H54 (cell line): ENCODE results near the gene CD47.

Experiments used
- DNase-seq: peaks from one replicate; pipeline ENCODE4 v3.0.0; 2011; ENCODE audit warnings: low spot score, mixed read lengths; ENCODE audit not compliant: insufficient read length
- FAIRE-seq: peaks from 3 replicates; lab custom pipeline; 2011; peaks lifted over from hg19 to GRCh38; lab: Jason Lieb, UNC
- POLR2A ChIP-seq: IDR thresholded peaks from 2 replicates; pipeline ENCODE4 v1.6.1; 2011; ENCODE audit warnings: low read depth, mild to moderate bottlenecking, low read length

The CD47 gene

DNA sequence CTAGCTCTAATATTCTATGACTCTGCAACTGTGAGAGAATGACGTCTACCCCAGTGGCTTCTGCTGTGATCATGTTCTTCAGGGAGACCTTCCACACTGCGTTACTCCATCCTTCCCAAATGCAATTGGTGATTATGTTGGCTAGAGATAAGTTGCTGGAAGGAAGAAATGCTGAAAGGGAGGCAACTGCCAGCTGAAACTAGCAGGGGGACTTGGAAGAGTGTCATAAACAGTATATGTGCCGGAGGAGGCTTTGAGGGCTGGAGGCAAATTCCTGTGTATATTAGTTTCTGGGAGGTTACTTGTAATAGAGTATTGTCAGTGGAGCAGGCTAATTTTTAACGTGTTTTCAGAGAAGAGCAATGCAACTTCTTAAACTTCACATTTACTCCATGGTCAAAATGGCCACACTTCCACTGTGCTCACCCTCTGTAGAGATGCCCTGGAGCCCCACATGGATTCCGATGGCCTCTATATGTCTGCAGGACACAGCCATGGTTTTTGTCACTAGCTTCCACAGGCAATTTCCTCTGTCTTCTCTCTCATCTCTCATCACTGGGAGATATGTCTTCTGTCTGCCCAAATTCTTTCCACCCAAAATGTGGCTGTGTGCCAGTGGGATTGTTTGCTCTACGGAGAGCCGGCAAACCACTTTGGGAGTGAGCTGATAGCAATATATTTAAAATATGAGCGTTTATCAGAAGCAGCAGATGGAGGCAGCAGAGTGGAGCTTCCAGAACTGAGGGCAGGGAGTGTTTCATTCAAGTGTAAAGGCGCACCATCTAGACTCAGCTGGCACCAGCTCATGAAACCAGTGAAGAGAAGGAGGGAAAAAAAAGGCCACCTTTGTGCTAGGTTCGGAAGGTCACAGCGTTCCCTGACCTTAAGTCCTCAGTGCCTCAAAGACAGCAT is 13.3 kb upstream of the CD47 start:
- no peak for FAIRE-seq
- DNase-seq, result no peak
- TF ChIP-seq POLR2A, result no peak

DNA sequence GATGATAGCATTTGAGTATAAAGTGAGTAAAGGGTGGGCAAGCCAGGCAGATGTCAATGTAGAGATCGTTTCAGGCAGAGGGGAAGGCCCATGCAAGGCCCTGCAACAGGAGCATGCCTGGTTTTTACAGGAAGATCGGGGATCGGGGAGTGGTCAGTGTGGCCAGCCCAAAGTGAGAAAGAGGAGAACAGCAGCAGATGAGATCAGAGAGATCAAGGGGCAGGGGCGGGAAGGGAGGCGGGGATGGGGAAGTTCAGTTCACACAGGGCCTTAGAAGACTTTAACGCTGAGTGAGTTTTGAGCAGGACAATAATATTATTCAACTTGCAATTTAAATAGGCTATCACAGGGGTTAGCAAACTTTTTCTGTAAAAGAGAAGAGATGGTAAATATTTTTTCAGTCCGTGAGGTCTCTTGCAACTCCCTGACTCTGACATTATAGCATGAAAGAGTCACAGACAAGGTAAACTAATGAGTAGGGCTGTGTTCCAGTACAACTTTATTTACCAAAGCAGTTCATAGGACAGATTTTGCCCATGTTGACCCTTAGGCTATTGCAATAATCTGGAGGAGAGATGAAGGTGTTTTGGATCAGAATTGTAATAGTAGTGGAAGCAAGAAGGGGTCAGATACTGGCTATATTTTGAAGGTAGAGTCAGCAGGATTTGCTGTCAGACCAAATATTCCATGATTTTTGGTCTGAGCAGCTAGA is 12.4 kb upstream of the CD47 start:
- no peak for TF ChIP-seq POLR2A
- FAIRE-seq (no peak), DNase-seq (no peak)

DNA sequence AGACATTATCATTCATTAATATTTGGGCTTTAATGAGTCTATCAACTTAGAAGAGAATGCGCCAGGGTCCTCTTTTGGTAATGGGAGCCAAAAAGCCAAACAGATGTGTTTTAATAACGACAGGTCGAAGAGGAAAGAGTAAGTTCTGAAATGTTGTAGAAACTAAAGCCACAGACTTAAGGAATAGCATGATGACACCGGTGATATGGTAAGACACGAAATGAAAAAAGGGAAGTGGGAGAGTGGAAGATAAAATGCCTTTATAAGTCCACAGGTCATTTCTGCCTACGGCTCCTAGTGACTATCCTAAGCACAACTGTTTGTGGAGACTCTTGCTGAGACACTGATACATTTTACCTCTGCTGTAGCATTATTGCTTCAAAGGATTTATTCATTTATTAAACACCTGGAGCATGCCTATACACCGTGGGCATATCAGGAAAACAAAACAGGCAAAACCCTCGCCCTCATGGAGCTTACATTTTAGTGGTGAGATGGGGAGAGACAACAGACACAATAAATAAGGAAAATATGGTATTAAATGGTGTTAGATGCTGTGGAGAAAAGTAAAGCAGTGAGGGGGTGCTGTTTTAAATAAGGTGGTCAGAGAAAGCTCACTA is 11.7 kb upstream of the CD47 start:
- no peak for FAIRE-seq
- DNase-seq, result no peak
- no peak for TF ChIP-seq POLR2A

DNA sequence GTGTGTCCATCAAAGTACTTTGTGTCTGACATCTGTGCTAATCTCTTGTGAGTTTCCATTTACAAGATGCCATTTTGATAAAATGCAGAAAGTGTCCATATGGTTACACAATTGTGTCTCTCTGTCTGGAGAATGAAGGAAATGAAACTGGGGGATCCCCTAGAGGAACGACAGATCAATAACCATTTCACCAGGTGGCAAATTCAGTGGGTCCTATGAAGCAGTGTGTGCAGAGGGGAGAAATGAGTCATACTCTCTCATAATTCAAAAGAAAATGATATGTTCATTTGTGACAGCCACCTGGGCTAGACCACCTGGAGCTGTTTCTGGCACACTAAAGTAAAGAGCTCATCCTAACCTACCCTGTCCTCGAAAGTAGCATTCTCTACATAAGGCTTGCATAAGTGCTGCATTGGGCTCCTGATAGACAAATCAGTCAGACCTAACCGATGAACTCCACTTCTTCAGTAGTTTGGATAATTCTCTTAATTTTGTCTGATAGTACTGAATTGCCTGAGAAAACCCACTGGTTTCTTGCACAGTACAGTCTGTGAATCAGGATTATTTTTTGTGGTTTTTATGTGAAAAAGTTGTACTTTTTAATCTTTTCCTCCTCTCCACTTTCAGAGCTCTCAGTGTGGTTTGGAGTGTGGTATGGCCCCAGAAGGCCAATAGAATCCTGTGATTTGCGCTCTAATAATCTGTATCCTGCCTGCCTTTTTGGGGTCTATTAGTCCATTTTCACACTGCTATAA is 10.3 kb upstream of the CD47 start:
- FAIRE-seq (no peak), DNase-seq (no peak)
- TF ChIP-seq POLR2A, result no peak

DNA sequence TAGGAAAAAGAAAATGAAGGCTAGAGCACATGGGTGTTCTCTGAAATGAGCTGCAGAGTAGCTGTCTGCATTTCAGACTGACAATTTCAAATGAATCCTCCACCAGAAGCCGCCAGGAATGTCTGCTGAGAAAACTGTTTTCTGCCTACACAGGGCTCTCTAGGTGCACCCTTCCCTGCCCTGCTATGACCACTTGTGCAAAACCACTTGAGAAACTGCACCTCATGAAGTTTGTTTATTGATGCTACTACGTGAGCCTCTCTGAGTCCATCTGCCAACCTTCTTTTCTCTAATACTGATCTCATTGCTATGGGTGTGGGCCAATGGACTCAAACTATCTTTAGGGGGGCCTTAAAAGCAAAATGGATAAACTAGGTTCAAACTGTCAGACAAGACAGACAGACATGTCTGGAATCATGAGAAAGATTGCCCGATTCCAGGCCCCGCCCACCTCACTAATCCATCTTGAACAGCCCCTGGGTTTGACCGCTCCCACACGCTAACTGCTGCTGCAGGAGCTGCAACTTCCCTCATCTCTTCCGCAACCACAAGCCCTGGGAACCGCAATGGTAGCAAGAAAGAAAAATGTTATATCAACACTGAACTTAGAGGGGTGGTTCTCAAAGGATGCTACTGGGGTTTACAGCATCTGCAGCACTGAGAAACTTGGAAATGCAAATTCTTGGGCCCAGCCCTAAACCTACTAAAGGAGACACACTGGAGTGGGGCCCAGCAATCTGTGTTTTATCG is 9.0 kb upstream of the CD47 start:
- TF ChIP-seq POLR2A, result no peak
- DNase-seq (no peak), FAIRE-seq (no peak)

DNA sequence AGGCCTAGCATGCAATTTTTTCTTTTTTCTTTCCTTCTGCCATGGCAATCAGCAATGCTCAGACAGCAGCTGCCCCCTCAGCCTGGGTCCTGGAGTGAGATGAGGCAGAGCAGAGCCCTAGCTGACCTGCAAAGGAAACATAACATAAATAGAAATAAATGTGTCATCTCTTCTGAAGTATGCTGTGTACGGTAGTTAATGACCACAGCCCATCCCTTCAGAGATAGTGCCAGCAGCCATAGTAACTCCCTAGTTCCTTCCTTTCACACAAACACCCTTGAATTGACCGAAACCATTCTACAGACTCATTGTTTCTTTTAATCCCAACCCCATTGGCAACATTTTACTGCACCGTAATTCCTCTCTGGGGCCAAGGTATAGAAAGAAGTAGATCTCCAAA is 8.4 kb upstream of the CD47 start:
- TF ChIP-seq POLR2A, result no peak
- FAIRE-seq, result no peak
- DNase-seq, result no peak

DNA sequence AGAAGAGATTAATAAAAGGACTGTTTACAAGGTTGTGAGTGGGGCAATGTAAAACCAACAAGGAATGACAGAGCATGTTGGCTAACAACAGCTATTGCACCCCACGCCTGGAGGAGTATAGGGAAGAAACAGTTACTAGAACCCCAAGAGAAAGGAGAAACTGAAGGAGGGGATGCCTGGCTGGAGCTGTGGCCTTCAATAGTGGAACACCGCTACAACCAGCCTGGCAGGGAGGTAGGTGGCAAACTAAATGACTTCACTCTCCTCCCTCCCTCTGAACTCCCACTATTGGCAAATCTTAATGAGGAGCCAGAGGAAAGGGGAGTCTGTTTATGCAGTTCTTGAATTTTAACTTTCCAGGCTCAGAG is 7.2 kb upstream of the CD47 start:
- FAIRE-seq (no peak), DNase-seq (no peak)
- TF ChIP-seq POLR2A, result no peak

DNA sequence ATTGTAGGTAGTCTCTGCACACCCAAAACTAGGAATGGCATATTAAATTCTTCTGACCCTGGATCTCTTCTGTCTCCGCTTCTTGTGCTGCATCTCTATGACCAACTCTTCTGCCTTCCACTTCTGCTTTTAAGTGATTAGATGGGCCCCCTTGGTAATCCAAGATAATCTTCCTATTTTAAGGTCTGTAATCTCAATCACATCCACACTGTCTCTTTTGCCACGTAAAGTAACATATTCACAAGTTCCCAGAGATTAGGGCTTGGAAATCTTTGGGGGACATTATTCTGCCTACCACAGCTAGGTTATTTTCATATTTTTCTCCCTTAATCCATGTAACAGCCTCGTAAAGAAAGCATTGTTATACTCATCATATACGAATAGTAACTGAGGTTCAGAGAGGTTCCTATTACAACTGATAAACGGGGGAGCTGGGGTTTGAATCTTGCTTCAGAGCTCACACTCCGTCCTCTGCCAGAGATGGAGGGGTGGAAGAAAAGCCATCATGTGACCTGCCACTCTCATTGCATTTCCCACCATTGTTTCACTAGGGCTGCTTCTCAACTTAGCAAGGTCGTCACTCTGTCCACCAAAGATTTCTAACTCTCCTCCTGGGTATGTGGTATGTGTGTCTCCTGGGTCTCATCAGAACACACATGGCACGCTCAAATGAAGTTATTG is 6.6 kb upstream of the CD47 start:
- TF ChIP-seq POLR2A, result no peak
- no peak for DNase-seq
- FAIRE-seq, result no peak

DNA sequence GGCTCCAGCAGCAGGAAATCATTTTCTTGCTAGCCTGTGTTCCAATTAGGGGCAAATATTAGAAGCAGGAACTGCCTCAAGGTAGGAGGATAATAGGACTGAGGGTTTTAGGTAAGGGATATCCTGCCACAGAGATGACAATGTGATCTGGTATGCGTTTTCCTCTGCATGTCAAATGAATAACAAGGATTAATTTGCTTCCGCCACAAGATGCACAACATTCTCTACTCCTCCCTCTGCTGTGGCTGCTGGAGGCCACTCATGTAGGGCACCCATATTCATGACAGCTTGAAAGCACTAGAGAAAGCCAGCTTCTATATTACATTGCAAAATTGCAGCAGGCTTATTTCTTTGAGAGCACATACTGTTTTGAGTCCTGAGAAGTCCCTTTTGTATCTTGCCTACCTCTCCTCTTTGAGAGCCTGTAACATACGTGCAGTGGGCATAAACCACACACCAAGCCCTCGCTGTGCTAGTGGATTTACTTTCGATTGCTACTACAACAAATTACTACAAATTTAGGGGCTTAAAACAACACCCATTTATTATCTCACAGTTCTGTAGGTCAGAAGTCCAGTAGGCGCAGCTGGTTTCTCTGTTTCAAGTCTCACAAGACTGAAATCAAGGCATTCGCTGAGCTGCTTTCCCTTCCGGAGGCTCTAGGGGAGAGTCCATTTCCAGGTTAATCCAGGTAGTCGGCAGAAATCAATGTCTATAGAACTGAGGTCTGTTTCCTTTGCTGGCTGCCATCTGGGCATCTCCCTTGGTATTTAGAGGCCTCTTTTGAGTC is 5.9 kb upstream of the CD47 start:
- FAIRE-seq (no peak), DNase-seq (no peak)
- no peak for TF ChIP-seq POLR2A

DNA sequence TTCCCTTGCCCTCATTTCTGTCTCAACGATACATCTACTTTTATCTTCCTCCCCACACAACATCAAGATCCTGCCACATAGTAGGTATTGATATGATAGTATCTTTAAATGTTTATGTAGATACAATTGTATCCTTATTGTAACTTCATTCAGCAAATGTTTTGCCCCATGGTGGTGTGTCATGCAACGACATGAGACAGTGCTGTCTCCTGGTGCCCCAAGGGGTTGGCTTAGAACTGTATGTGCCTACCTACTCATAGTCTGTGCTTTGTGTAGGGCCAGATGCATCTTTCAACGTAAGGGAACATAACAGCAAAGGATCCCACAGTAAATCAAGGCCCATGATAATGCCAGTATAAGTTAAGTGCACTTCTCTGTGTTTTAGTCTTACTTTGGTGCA is 2.8 kb upstream of the CD47 start:
- DNase-seq, result no peak
- no peak for TF ChIP-seq POLR2A
- FAIRE-seq, result no peak

DNA sequence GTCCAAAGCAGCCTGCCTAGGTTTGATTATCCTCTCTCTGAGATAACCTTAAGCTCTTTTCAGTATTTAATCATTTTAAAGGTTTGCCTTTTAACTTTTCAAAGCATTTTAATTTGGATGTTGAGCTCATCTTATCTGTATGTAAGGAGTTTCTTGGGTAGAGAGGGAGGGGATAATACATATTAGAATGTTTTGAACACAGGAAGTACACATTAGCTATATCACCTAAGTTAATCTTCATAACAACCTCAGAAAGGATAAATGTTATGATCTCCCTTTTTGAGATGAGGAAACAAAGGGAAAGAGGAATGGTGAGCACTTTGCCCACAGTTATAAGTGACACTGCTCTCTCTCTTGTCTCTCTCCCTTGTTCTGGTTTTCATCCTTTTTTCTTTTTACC is 2.2 kb upstream of the CD47 start:
- DNase-seq (no peak), FAIRE-seq (no peak)
- TF ChIP-seq POLR2A, result no peak

DNA sequence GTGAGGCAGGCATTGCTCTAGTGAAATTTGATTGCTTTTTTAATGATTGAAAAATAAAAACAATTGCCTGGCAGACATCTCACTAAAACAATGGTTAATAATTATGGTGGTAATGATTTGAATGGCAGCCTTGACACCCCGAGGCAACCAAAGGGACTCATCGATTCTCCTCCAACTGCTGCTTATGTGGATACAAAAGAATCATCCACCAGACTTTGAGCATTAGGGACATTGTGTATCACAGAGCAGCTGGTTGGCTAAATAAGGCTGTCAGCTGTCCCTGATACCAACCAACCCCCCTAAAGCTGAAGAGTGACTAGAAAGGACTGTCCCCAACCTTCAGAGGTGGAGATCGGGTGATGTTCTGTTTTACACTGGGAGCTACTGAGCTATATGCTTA is 1.7 kb upstream of the CD47 start:
- DNase-seq (no peak), FAIRE-seq (no peak)
- no peak for TF ChIP-seq POLR2A
